RWPE2 (cell line): ENCODE data around the gene PIK3CD.

ENCODE experiments used
- ATAC-seq: fragments of 200-7000 bp; cut with Tn5 transposase; 3 replicates; pipeline ENCODE4 v1.9.1; 2021; ENCODE audit warnings: low read depth
- DNase-seq: peaks from one replicate; pipeline ENCODE4 v3.0.0-alpha.2; 2020; ENCODE audit warnings: low spot score
- H3K27ac ChIP-seq: fragments of 450-650 bp; 2 replicates; pipeline ENCODE4 v1.5.1; 2017; ENCODE audit warnings: mild to moderate bottlenecking; ENCODE audit not compliant: poor library complexity, severe bottlenecking
- H3K27me3 ChIP-seq: fragments of 250-450 bp; sonication (Bioruptor Pico); 2 replicates; pipeline ENCODE4 v1.5.1; 2021; ENCODE audit warnings: mild to moderate bottlenecking, moderate library complexity; ENCODE audit not compliant: insufficient read depth, poor library complexity, severe bottlenecking
- H3K36me3 ChIP-seq: fragments of 250-450 bp; sonication (Bioruptor Pico); 2 replicates; pipeline ENCODE4 v1.5.1; 2020; ENCODE audit warnings: low read depth, mild to moderate bottlenecking, moderate library complexity
- H3K4me1 ChIP-seq: fragments of 250-450 bp; sonication (Bioruptor Pico); 2 replicates; pipeline ENCODE4 v1.5.1; 2021; ENCODE audit warnings: mild to moderate bottlenecking, moderate library complexity; ENCODE audit not compliant: insufficient read depth, poor library complexity, severe bottlenecking
- H3K4me3 ChIP-seq: fragments of 250-450 bp; sonication (Bioruptor Pico); 2 replicates; pipeline ENCODE4 v1.5.1; 2021; ENCODE audit warnings: mild to moderate bottlenecking, moderate library complexity; ENCODE audit not compliant: severe bottlenecking
- H3K9me3 ChIP-seq: fragments of 250-450 bp; sonication (Bioruptor Pico); 2 replicates; pipeline ENCODE4 v1.5.1; 2021; ENCODE audit warnings: mild to moderate bottlenecking, moderate library complexity; ENCODE audit not compliant: severe bottlenecking
- TF ChIP-seq, protein P1 (sequence below): fragments of 450-650 bp; IDR thresholded peaks from one replicate; pipeline ENCODE4 v1.5.1; 2017; ENCODE audit warnings: mild to moderate bottlenecking, moderate library complexity; ENCODE audit not compliant: poor library complexity, severe bottlenecking

The PIK3CD gene

DNA sequence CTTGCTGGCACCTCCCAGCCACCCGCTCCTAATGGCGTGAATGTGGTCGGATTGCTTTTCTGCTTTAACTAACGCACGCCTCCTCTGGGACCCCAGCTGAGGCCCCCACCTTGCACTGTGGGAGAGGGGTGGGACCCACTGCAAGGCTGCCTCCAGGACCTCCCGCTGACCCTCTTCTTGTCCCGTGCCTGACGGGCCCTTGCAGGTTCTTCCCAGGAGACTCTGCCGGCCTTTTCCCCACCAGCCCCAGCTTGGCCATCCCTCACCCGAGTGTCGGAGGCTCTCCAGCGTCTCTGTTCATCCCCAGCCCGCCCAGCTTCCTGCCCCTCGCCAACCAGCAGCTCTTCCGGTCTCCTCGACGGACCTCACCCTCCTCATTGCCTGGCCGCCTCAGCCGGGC is 44.2 kb upstream of the PIK3CD start:
- Histone ChIP-seq H3K27ac (no peak overlapping the region), H3K9me3 (no peaks in the 10 kb centered on the region), H3K36me3 (peaks cover 28% of the 10 kb centered on the region), H3K27me3 (no peaks in the 10 kb centered on the region), H3K4me1 (no peaks in the 10 kb centered on the region), H3K4me3 (no peak overlapping the region)
- TF ChIP-seq, protein P1, sequence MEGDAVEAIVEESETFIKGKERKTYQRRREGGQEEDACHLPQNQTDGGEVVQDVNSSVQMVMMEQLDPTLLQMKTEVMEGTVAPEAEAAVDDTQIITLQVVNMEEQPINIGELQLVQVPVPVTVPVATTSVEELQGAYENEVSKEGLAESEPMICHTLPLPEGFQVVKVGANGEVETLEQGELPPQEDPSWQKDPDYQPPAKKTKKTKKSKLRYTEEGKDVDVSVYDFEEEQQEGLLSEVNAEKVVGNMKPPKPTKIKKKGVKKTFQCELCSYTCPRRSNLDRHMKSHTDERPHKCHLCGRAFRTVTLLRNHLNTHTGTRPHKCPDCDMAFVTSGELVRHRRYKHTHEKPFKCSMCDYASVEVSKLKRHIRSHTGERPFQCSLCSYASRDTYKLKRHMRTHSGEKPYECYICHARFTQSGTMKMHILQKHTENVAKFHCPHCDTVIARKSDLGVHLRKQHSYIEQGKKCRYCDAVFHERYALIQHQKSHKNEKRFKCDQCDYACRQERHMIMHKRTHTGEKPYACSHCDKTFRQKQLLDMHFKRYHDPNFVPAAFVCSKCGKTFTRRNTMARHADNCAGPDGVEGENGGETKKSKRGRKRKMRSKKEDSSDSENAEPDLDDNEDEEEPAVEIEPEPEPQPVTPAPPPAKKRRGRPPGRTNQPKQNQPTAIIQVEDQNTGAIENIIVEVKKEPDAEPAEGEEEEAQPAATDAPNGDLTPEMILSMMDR = no peak
- ATAC-seq (no peak), DNase-seq (no peak)

GRCh38 chr1:9609998-9610397 is 41.5 kb upstream of the PIK3CD start:
- DNase-seq (no peak), ATAC-seq (no peak)
- TF ChIP-seq, protein P1 = no peak

GRCh38 chr1:9610548-9610947 is 41.0 kb upstream of the PIK3CD start:
- Histone ChIP-seq H3K27me3 (no peaks in the 10 kb centered on the region), H3K4me1 (no peaks in the 10 kb centered on the region), H3K36me3 (peaks cover 9% of the 10 kb centered on the region; the same call in 1 of the 2 replicates), H3K9me3 (no peaks in the 10 kb centered on the region), H3K27ac (no peak overlapping the region), H3K4me3 (no peak overlapping the region)
- peak; percentile 58 for DNase-seq
- TF ChIP-seq, protein P1 = no peak
- ATAC-seq = no peak

More at GRCh38 chr1:9609998-9610397, 41.5 kb upstream of the PIK3CD start:
- Histone ChIP-seq H3K27me3 (no peaks in the 10 kb centered on the region), H3K4me1 (no peaks in the 10 kb centered on the region), H3K9me3 (no peaks in the 10 kb centered on the region), H3K4me3 (no peak overlapping the region), H3K27ac (no peak overlapping the region), H3K36me3 (peaks cover 9% of the 10 kb centered on the region; the same call in 1 of the 2 replicates)

DNA sequence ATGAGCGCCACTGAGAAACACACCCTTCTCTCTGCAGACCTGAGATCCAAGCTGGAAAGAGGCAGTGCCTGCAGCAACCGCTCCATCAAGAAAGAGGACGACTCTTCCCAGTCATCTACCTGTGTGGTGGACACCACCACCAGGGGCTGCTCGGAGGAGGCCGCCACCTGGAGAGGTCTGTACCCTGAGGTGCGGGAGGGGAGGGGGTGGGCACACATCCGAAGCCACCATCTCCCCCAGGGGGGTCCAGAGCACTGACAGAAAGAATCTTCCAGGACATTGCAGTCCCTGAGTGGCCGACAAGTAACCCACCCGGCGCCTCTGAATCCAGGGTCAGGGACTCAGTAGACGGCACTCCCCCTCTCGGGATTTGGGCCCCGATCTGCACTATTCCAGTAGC is 39.8 kb upstream of the PIK3CD start:
- H3K4me3 ChIP-seq = no peak overlapping the region
- H3K27me3 ChIP-seq = no peaks in the 10 kb centered on the region
- no peak for DNase-seq
- no peak overlapping the region for H3K27ac ChIP-seq
- ATAC-seq = no peak
- H3K36me3 ChIP-seq = peaks cover 9% of the 10 kb centered on the region; the same call in 1 of the 2 replicates
- H3K9me3 ChIP-seq = no peaks in the 10 kb centered on the region
- TF ChIP-seq, protein P1 = no peak
- H3K4me1 ChIP-seq = no peaks in the 10 kb centered on the region

GRCh38 chr1:9612162-9612845 is 39.2 kb upstream of the PIK3CD start:
- DNase-seq (no peak), ATAC-seq (no peak)
- Histone ChIP-seq H3K36me3 (peaks cover 9% of the 10 kb centered on the region; the same call in 1 of the 2 replicates), H3K27ac (no peak overlapping the region), H3K4me1 (no peaks in the 10 kb centered on the region), H3K9me3 (no peaks in the 10 kb centered on the region), H3K4me3 (no peak overlapping the region), H3K27me3 (no peaks in the 10 kb centered on the region)
- TF ChIP-seq, protein P1 = no peak
